T1000 (cell line): ENCODE results near the gene TNNI2.

Experiments used
- DNase-seq: peaks from one replicate; lab custom pipeline; 2025; ENCODE audit warnings: mixed read lengths; lab: John Stamatoyannopoulos, UW

The TNNI2 gene

DNA sequence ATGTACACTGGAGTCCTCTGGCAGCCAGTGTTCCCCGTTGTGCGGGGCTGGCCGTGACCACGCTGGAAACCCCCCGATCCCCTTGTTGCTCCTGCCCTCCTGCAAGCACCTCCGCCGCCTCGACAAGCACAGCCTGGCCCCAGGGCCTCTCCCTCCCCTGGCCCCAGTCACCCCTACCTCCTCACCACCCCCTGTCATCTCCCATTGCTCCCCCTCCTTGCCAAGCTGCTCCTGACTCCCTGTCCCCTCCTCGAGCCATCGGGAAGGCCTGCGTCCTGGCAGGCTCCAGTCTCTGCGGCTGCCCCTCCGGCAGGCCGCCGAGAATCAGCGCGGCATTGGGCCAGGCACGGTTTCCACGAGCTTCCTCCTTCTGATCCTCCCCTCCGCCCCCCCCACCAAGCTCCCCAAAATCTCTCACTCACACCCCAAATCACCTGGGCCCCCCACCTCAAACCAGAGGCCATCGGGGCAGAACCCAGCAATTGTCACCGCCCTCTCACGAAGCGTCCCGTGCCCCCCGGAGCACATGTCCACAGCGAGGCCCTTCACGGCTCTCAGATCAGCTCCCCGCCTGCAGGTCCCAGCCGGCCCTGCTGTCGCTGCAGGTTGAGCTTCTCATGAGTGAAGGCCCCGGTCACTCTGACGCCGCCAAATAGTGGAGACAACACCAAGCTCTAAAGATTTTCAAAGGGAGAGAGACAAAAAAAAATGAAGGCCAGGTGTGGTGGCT, 8.4 kb downstream of the TNNI2 start:
- DNase-seq: no peak

DNA sequence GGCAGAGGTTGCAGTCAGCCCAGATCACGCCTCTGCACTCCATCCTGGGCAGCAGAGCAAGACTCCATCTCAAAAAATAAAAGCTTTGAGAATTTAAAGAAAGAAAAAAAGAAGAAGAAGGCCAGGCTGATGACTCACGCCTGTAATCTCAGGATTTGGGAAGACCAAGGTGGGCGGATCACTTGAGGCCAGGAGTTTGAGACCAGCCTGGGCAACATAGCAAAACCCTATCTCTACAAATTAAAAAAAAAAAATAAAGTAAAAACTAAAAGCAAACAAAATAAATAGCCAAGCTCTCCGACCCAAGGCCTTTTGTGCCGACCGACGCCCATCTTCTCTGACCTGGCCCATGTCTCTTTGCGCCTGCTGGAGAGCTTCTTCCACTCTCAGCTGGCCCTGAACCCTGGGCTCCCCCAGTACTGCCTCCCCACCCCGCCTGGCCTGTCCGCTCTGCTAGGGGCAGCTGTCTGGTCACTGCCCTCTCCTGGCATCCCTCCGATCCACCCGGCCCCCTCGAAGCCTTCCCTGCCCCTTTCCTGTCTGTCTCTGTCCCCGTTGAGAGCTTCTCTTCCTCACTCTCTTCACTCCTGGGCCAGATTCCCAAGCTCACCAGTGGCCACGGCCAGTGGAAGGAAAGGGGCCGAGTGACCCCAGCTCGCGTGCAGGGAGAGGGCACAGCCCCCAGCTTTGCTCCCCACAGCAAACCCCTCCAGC, 9.3 kb downstream of the TNNI2 start:
- DNase-seq: no peak

DNA sequence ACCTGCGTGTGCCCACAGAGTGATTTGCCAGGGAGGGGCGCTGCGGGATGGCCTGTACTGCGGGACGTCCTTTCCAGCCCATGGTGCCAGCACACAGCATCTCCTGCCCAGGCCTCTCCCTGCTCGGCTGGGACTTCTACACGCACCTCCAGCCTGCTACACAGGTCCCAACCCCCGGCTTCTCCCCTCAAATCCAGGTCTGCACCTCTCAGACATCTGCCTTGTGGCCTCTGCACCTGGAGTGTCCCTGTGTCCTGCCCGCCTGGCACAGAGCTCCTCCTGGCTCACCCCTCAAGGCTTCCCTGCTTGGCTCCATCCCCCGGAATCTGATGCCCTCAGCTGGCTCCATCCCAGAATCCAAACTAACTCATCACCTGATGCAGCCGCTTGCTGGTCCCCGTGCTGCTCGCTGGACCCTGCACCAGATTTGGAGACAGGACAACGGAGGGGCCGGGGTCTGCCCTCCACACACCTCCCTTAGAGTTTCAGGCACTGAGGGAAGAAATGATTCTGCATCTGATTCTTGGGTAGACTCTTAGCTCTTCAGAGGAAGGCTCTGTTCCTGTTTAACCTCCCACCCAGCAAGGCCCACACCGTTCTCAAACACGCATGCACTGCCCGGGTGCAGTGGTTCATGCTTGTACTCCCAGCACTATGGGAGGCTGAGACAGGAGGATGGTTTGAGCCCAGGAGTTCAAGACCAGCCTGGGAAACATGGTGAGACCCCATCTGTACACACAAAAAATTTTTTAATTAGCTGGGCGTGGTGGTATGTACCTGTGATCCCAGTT, 10.1 kb downstream of the TNNI2 start:
- DNase-seq: no peak

DNA sequence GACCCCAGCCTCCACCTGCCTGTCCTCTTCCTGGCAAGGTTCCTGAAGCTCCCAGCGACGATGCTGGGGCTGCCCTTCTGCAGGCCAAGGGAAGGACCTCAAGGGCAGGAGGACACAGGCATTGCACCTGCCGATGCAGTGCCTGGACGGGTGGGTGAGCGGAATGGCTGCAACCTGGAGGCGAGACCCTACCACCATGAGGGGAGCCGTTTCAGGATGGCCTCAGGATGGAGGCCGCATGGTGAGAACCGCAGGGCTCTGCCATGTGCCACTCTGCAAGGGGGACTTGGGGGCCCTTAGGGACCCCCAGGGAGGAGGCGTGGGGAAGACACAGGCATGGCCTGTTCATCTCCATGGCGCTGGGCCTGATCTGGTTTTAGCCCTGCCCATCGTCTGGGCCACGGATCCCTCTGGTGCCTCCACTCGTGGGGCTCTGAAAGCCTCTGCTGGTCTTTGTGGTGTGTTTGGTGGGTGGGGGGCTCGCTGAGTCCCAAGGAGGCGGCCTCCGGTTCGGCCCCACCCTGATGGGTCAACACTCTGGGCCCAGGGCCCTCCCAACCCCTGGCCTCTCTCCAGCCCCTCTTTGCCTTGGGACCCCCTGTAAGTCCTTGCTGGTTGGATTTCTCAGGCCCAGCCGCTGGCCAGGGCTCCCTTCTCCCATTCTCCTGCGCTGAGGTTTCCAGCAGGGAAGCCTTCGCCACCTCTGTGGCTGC, 12.8 kb downstream of the TNNI2 start:
- DNase-seq: no peak

DNA sequence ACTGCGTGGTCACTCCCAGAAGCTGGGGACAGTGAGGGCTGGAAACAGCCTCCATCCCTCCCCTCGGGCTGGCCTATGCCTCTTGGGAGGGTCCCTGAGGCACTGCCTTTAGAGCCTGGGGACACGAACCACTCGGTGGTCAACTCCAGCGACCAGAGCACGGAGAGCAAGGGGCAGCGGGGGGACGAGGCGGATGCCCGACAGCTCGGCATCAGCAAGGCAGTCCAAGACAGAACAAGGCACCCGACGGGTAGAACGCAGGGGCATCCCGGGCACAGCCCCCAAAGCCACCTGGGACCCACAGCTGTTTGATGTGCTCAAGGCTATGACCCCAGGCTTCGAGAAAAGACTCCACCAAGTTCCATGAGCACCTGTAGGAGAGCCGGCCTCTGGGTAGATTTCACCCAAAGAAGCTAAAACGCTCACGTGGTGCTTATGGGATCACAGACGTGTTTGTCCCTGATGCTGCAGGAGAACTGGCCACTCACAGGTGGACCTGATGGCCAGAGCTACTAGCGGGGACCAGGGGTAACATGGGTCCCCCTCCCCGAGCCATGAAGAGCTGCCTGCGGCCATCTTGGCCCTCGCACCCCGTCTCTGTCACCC, 13.6 kb downstream of the TNNI2 start:
- no peak for DNase-seq

DNA sequence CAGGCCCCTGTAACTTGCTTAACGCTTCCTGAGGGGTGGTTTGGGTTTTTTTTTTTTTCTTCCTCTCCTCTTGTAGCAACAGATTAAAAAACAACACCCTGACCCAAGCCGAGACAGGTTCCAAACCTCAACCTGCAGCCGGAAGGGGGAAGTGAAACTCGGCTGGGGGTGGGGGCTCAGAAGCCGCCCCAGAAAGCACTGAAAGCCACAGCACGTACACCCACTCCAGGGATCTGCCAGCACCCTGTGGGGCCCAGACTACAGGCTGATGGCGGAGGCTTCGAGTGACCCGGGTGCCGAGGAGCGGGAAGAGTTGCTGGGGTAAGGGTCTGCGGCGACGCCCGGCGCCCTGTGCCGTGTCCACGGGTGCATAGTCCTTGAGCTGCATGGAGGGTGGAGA, 14.1 kb downstream of the TNNI2 start, which contains the start of gene LSP1:
Gene LSP1 (plus strand): TSS at position 208 of the 400 bp plus-strand sequence. CDS start 61 bp downstream, at position 269.
- DNase-seq: no peak

DNA sequence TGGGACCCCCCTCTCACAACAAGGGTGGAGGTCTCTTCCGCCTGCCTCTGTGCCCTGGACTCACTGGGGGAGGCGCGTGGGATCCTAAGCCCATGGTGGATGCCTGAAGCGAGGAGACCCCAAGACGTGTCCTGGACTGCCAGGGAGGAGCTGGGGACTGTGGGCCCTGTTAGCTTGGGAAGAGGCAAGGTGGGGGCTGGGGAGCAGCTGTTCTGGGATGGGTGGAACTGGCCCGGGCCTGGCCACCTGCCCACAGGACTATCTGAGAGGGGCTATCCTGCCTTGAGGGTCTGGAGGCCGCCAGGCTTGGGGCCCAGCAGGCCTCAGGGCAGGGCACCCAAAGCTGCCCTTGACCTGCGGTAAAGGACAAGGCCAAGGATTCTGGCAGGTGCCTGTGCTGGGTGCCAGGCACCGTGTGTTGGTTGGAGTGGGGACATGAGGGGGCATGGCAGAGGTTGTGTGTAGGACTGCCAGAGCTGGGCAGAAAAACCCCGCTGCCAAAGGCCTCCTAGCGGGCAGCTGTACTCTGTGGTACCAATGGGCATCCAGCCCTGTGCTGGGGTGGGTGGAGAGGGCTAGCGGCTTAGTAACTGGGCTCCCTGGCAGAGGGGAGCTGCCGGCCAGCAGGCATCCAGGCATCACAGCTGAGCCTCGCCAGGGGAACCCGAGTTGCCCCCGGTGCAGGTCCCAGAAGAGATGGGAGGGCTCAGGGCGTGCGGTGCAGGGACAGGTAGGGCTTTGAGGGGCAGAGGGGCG, 14.8 kb downstream of the TNNI2 start:
- DNase-seq: no peak

DNA sequence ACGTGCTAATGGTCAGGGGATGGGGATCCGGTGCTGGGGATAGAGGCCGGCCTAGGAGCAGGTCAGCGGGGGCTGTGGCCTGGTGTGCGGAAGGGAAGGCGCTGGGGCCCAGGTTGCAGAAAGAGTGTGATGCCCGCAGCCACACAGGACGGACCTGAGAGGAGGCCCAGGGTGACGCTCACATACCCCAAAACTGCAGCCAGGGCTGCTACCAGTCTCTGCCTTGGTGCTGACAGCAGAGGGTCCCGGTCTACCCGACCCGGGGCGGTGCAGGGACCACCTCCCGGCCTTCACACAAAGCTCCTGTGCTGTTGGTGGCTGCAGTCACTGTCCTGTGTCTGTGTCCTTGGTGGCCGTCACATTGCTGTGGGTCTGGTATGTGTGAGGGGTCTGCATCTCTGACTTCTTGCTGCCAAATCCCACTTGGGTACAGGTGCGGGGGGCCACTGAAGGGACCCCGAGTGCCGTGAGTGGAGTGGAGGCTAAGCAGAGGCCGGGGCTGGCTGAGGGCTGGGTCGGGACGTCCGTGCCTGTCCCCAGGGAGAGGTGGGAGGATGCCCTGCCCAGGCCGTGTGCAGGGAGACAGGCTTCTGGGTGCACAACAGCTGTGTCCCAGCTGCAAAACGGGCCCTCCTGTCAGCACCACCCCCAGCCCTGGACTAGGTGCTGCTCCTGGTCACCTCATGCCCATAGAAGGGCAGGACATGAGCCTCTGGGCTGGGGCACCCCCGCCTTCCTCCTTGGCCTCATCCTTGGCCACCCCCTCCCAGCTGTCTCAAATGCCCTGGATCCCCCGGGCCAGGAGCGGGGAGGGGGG, 15.6 kb downstream of the TNNI2 start:
- no peak for DNase-seq

DNA sequence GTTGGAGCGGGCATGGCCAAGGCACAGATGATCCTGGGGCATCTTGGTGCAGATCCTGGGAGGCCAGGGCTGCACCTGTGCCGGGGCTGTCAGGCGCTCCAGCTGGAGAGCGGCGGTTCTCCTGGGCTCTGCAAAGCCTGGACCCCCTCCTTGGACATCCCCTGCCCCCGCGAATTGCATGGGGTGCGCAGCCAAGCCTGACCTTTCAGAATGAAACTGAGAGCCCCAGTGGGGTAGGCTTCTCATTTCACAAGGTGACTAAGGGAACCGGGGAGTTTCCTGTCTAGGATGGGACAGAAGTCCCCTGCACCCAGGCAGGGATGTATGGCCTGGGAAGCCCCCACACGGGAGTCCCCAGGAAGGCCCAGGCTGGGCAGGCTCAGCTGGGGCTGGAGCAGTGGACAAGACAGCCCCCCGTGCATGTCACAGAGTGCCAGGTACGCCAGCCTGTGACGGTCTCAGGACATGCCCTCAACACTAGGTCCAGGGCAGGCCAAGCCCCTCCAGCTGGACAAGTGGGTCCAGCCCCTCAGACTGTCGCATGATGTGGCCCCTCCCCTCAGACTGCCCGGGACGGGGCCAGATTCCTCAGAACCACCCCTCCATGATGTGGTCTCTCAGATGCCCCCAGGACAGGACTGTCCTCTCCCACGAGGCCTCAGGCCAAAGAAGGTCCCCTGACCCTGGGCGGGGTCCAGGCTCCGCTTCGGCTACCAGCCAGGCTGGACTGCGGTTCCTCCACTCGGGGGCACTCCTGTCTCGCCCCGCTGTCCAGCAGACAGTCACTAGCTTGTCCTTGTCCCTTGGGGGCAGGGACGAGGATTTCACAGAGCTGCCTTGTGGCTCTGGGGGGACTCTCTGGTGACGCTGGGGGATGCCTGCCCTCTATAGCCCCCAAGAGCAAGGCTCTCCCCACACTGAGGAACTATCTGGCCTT, 16.4 kb downstream of the TNNI2 start:
- DNase-seq: no peak

DNA sequence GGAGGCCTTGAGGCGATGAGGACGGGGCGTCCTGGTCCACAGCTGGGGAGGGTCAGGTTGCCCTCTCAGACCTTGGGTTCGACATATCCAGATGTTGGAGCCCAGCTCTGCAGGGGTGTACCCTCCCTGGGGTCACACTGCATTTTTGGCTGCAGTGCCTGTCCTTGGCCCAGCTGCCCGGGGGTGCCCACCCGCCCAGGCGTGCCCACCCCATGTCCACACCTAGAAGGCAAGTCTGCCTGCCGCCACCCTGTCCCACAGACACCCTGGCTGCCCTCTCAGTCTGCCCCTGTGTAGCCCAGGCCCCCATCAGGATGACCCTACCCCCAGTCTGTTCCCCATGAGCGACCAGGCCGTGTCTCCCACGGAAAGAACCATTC, 17.1 kb downstream of the TNNI2 start:
- no peak for DNase-seq

DNA sequence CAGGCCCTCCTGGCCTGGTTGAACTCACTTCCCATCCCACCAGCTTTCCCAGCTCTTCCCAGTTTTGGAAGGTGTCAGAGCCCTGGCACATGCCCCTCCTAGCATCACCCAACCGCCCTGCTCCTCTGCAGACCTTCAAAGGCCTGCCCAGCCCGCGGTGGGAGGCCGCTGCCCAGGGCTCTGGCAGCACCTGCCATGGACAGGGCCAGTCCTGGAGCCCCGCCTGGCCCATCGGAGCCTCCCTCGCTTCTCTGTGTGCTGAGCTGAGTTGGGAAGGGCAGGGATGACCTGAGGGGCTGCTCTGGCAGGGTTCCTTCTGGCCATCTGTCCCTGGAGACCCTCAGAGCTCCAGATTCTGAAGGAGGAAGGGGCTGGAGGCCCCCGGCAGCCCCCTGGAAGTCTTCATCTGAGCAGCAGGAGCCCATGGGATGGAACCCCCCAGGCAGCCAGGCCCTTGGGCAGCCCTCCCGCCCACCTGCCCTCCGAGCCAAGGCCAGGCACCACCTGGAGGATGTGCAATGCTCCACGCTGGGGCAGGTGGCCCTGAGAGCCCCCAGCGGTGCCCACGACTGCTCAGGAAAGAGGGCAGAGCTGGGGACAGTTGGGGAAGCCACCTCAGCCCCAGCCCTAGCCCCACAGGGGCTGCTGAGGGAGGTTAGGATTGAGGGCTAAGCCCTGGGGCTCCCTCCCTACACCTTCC, 17.7 kb downstream of the TNNI2 start:
- DNase-seq: no peak

DNA sequence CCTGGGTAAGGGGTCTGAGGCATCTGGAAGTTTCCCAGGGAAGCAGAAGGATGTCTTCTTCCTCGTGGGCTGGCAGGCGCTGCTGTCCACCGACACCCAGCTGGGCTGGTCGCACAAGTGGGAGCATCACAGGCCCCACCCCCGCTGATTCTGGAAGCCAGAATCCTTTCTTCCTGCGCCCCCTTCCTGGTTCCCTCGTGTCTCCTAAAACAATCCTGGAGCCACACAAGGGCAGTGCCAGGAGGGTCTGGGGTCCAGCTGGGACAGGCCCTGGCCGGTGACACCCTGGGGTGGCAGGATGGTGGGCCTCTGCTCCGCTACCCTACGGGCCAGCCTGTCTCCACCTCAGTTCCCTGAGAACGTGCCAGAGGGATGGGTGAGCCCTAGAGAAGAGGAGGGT, 18.3 kb downstream of the TNNI2 start:
- no peak for DNase-seq

DNA sequence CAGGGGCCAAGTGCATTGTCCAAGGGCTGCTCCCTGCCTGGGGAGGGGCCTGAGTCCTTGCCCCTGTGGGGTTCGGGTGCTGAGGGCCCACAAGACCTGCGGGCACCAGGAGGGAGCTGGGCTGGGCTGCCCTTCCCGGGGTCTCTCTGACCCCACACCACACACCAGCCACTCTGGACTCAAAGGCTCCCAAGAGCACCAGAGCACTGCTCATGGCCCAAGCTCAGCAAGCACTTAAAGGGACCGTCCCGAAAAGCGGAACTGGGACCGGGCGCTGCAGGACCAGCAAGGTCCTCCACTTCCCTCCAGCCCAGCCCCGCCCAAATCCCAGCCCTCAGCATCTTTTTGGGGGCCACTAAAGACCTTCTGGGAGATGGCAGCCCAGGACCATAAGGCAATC, 19.4 kb downstream of the TNNI2 start:
- no peak for DNase-seq

DNA sequence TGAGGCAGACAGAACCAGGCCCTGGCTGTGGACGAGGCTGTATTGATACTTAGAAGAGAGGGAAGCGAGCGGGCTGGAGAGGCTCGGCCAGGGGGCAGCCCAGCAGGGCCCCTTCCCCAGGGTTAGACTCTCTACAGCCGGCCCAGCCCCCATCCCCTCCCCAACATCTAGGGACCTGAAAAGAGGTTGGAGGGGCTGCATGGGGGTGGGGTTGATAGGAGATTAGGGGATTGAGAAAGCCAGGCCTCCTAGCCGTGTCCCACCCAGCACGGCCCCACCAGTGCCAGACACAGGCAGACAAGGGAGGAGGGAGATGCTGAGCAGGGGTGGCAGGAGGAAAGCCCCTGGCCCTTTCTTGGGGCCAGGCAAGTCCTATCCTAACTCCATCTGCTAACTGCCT, 19.8 kb downstream of the TNNI2 start:
- no peak for DNase-seq

DNA sequence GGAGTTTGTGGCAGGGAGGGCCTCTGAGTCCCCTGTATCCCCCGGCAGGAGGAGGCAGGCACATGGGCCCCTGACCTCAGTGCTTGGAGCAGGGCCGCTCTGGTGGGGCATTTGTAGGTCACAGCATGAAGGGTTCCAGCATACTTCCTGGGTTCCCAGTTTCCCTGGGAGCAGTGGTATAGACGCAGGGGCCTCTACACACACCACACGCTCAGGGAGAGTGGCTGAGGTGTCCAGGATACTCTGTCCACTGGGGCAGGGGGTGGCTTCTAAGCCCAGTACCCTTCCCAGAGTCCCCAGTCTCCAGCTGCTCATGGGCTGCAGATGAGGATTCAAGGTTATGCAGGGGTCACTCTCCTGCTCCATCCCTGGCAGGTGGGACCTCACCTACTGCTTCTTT, 20.2 kb downstream of the TNNI2 start:
- no peak for DNase-seq

DNA sequence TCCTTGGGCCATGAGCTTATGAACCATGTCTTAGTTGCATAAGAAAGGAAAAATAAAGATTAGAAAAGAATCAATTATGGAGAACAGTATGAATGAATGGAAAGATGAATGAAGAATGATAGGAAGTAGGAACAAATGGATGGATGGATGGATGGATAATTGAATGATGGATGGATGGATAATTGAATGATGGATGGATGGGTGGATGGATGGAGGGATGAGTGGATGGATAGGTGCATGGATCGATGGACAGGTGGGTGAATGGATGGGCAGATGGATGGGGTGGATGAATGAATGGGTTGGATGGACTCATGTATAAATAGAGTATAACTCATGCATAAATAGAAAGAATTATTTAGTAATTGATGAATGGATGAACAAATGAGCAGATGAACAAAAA, 21.3 kb downstream of the TNNI2 start:
- no peak for DNase-seq

DNA sequence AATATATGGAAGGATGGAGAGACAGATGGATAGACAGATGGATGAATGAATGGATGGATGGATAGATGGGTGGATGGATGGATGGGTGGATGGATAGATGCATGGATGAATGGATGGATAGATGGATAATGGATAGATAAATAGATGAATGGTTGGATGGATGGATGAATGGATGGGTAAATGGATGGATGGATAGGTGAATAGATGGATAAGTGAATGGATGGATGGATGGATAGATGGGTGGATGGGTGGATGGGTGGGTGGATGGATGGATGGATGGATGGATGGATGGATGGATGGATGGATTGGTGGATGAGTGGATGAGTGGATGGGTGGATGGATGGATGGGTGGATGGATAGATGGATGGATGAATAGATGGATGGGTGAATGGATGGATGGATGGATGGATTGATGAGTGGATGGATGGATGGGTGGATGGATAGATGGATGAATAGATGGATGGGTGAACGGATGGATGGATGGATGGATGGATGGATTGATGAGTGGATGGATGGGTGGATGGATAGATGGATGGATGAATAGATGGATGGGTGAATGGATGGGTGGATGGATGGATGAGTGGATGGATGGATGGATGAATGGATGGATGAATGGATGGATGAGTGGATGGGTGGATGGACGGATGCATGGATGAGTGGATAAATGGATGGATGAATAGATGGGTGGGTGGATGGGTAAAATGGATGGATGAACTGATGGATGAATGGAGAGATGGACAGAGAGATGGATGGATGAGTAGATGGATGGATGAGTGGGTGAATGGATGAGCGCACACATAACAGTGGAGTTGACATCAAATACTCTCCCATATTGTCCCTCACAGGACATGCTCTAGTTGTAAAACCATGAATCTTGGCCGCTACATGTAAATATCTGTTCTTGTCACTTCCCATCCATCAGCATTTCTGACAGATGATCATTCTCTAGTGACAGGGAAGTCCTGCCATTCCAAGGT, 22.9 kb downstream of the TNNI2 start:
- DNase-seq: no peak
